ENCODE results near the gene BABAM1.
"Not testable (repeated sequence)": the region's sequence is repeated elsewhere in the genome, so short reads cannot be mapped to it uniquely, and the experiment has no call there.

The BABAM1 gene

GRCh38 chr19:17243830-17244617 is 23.2 kb upstream of the BABAM1 start:
- DNase-seq = no peak

DNA sequence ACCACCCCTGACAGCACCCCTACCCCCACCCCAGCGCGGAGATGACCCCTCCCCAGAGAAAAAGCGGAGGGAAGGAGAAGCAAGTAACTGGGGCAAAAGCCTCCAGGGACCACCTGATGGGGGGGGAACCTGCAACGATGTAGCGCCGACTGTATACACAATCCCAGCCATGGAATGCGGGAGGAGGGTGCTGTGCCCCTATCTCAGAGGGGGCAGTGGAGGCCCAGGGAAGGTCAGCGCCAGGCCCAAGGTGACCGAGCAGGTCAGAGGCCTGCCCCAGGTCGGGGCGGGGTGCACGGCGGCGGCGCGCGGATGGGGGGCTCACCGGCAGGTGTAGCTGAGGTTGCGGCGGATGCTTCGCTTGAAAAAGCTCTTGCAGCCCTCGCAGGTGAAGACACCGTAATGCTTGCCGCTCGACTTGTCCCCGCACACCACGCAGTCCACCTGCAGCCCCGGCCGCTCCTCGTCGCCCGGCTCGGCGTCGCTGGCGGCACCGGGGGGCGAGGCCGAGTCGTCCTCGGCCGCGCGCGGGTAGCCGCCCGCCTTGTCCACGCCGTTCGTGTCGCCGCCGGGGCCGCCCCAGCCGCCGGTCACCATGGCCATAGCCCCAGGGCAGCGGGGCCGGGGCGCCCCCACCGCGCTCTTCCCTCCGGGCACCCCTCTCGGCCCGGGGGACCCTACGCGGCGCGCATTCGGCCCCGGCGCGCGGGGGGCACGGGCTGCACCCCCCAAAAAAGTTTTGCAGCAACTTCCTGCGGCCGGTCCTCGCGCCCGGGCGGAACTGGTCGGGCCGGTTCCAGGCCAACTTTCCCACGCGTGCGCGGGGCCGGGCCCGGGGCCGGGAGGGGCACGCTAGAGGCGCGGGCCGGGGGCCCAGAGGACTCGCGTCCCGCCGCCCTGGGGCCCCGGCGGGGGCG is 22.4 kb upstream of the BABAM1 start:
- no peak for DNase-seq

GRCh38 chr19:17245535-17245984 is 21.7 kb upstream of the BABAM1 start, which contains the start of gene NR2F6:
NR2F6 (minus strand) TSS chr19:17245919; CDS start chr19:17245220, 699 bp downstream.
- DNase-seq = peak; percentile 49

DNA sequence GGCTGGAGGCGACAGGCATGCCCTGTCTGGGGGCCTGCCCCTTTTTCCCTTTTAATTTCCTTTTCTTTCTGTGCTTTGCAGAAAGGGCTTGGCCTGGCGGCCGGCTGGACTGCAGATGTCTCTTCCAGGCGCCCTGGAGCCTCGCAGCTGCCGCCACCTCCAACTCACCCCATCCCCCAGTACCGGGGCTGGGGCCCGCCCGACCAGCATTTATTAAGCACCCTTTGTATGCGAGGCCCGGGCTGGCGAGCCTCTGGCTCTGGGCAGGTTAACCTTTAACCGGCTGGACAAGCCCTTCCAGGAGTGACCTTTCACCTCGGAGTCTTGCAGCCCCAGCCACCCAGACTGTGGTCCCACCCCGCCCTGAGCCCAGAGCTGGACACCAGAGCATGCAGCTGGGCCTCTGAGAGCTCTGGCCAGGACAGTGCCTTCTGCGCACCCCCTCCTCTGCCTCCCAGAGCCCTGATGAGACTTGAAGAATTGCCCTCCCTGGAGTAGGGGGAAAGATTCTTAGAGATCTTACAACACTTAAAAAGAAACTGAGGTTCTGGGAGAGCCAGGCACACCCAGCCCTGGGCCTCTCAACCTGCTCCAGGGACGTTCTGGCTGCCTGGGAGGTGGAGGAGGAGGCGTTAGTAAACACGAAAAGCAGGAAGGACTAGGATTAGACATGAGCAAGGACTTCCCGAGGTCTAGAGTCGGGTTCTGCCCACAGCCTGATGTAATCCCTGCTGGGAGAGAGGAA is 20.4 kb upstream of the BABAM1 start:
- DNase-seq = no peak

DNA sequence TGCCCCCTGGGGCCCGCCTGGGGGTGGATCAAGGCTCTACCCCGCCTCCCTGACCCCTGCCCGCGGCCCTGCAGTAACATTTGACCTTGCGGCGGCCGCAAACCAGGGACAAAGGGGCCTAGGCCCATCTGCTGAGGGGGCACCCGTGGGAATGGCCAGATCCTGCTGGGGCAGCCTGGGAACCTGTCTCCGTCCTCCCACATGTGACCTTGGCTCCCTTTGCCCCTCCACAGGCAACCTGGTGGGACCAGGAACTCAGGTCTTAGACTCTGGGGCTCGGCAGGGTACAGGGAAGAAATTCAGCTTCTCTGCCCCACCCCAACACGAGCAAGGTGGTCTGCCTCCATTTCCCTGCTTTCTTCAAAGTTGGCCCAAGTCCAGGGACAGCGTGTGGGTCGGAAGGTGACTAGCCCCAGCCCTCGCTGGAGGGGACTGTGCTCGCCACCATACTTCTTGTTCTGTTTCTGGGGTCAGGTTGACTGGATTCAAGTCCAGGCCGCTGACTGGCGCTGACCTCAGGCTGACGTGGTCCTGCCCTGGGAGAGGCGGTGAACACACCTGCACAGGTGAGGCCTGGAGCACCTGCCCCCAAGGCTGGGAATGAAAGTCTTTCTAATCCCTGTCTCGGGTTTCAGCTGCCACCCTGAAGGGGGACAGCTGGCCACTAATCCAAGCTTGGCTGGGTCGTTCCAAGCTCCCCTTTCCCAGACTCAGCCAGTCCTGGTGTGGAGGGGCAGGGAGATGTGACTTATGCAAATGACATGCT is 19.0 kb upstream of the BABAM1 start:
- DNase-seq = no peak

- DNase-seq = no peak
Observed at GRCh38 chr19:17249887-17250548, 17.2 kb upstream of the BABAM1 start.

GRCh38 chr19:17254636-17255035 is 12.6 kb upstream of the BABAM1 start:
- no peak for DNase-seq

DNA sequence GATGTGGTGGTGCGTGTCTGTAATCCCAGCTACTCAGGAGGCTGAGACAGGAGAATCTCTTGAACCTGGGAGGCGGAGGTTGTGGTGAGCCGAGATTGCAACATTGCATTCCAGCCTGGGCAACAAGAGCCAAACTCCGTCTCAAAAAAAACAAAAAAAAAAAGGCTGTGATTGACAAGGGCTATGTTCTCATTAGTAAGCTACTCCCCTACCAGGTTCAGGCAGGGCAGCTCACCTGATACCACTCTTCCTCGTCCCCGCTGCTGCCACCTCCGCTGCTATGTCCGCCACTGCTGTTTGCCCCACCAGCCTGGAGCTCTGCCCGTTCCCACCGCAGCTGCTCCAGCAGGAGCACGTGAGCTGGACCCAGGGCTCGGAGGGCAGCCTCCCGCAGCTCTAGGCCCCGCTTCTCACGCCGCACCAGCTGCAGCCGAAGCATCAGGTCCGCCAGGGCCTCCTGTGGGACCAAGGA is 12.1 kb upstream of the BABAM1 start:
- no peak for DNase-seq

- DNase-seq = no peak
Observed at GRCh38 chr19:17256130-17256529, 11.1 kb upstream of the BABAM1 start.

DNA sequence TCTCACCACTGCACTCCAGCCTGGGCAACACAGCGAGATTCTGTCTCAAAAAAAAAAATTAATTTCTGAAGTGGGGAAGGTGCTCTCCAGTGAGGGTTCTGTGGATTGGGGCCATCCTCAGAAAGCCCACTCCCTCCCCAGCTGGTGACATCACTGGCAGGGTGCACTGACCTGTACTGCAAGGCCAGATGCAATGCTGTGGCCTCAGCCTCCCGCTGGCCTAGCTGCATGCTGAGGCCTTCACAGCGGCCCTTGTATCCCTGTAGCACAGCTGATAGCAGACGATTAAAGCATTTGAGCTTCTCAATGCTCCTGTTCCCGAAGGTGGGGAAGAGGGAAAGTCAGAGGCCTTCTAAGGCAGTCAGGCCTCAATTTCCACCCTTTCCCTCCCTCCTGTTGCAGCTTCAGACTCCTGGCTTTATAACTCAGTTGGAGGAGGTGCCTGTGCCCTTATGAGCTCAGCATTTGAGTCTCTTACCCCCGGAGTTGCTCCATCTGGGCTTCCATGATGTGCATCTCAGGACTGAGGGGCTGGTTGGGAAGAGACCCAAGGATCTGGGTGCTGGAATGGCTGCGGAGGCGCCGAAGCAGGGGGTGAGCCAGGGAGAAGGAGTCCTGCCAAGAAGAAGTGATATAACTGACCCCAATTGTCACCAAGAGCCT is 8.0 kb upstream of the BABAM1 start:
- DNase-seq = no peak

DNA sequence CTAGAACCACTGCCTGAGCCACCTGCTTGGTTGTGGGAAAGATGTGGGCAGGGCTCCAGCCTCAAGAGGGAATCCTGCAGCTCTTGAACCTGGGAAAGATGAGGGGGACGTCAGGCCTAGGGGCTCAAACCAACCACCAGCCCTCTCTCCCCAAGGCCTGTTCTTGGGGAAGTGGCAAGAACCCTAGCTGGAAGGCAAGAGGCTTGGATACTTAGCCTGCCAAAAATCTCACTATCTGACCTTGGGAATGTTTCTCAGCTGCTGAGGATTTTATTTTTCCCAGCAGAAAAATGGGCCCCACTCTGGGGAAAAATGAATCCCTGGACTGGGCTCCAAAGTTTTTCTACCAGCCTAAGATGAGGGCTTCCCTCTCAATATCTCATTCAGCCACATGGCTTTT is 7.3 kb upstream of the BABAM1 start:
- no peak for DNase-seq

DNA sequence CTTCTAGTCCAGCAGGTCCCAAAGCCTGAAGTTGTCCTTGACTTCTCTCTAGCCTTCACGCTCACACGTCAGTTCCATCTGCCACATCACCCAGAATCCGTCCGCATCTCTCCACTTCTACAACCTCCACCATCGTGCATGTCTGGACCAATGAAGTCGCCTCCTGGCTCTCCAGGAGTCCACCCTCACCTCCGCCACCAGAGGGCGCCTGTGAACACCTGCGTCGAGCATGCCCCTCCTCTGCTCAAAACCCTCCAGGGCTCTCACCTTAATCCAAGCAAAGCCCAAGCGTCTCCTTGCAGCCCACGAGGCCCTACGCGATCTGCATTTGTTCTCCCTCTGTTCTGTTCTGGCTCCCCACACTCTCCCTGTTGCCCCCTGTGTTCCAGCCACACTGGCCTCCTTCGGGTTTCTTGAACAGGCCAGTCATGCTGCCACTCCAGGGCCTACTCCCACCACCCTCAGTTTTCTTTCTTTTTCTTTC is 6.4 kb upstream of the BABAM1 start:
- DNase-seq = peak; percentile 53

GRCh38 chr19:17262557-17262956 is 4.7 kb upstream of the BABAM1 start:
- no peak for DNase-seq

DNA sequence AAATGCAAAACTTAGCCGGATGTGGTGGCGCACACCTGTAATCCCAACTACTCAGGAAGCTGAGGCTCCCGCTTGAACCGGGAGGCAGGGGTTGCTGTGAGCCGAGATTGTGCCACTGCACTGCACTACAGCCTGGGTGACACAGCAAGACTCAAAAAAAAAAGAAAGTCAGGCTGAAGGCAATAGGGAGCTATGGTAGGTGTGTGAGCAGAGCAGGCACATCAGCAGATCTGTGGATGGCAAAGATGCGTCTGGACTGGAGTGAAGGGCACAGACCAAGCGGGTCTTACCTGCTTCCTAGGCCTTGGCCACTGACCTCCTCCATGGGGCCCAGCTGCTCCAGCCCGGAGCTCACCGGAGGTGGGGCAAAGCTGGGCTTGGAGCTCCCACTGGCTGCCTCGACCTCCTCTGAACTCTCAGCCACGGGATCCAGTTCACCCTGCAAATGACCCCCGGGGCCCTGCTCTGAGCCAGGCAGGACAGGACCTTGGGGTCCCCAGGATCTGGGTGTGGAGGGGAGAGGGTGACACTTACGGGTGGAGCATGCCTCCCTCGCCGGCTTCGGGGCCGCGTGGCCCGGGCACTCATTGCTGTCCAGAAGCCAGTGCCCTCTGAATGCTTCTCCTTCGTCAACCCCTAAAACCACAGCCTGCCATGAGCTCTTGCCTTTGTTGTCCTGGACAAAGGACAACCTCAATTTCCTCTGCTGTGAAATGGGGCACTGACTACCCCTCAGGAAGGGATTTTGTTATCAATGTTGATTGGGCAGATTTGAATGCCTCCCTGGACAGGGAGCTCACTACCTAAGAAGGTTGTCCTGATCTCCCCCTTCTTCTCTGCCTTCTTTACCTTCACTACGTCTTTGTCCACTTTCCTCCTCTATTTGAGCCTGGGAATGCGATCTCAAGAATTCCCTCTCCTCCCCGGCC is 3.3 kb upstream of the BABAM1 start:
- no peak for DNase-seq

GRCh38 chr19:17264641-17264979 is 2.6 kb upstream of the BABAM1 start, which contains the start of gene USHBP1:
USHBP1 (minus strand) TSS chr19:17264745; CDS start chr19:17264299, 446 bp downstream.
- peak; percentile 35 for DNase-seq

GRCh38 chr19:17266026-17266425 is 1.2 kb upstream of the BABAM1 start:
- no peak for DNase-seq

DNA sequence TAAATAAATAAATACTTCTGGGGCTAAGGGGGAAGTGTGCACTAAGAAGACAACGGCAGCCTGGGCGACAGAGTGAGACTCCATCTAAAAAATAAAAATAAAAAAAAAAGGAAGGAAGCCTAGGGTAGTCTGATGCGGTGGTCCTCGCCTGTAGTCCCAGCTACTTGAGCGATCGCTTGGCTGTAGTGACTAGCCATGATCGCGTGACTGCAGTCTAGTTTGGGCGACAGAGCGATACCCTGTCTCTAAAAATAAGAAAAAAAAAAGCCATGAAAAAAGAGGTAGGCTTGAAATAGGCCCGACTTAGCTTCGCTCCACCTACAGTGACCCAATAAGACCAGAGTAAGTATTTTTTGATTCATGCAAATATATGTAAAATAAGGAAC is 661 bp upstream of the BABAM1 start:
- no peak for DNase-seq

GRCh38 chr19:17268754-17269153 is 1.5 kb downstream of the BABAM1 start:
- DNase-seq = no peak

DNA sequence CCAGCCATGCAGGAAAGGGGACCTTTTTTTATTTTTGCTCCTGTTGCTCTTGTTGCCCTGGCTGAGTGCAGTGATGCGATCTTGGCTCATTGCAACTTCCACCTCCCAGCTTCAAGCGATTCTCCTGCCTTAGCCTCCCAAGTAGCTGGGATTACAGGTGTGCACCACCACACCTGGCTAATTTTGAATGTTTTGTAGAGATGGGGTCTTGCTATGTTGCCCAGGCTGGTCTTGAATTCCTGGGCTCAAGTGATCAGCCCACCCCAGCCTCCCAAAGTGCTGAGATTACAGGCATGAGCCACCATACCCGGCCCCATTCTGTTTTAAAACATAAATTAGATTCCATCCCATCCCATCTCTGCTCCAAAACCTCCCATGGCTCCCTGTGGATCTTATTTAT is 7.6 kb downstream of the BABAM1 start:
- DNase-seq = not testable (repeated sequence)

Measured in left hindlimb (tissue), 1 donor.